PC-3 (cell line): ENCODE results near the gene POLDIP2. TPM values are rescaled to one million over a fixed set of nuclear protein-coding genes. Genes with fewer than 3 reads are reported as not detected.

Experiments
- ATAC-seq: fragments of 200-7000 bp; cut with Tn5 transposase; 2 replicates; pipeline ENCODE4 v1.9.1; 2020; ENCODE audit warnings: mild to moderate bottlenecking, moderate library complexity
- BruUV-seq: library from RNA; stranded (reverse); fragments of 400-500 nt; replicated peaks from 2 replicates; lab custom pipeline; 2021; lab: Mats Ljungman, UMichigan
- CTCF ChIA-PET: fragments of 300-600 bp; sonication (Branson Sonifier 250); formaldehyde crosslinking; loops from one replicate; lab custom pipeline; 2022; ENCODE audit warnings: antibody characterized with exemption; lab: Charles Lee
- POLR2A ChIA-PET: fragments of 300-600 bp; sonication (Branson Sonifier 250); formaldehyde crosslinking; loops from one replicate; lab custom pipeline; 2022; ENCODE audit warnings: antibody characterized with exemption; ENCODE audit not compliant: unreplicated experiment; lab: Charles Lee
- DNase-seq: peaks from one replicate; pipeline ENCODE4 v3.0.0-alpha.2; 2015
- H2AFZ ChIP-seq: fragments of 300-600 bp; sonication (generic); 2 replicates; pipeline ENCODE4 v1.6.0; 2016; ENCODE audit warnings: antibody characterized with exemption, low read length
- H3F3A ChIP-seq: fragments of 300-600 bp; sonication (generic); one replicate; pipeline ENCODE4 v1.6.0; 2017; ENCODE audit warnings: antibody characterized with exemption, low read length, control low read depth, mild to moderate bottlenecking; ENCODE audit not compliant: unreplicated experiment
- H3K27ac ChIP-seq: fragments of 300-600 bp; sonication (generic); 2 replicates; pipeline ENCODE4 v1.5.1; 2016; ENCODE audit warnings: mild to moderate bottlenecking, low read length
- H3K27me3 ChIP-seq: fragments of 300-600 bp; sonication (generic); 2 replicates; pipeline ENCODE4 v1.6.1; 2016; ENCODE audit warnings: low read length, mixed read lengths
- H3K36me3 ChIP-seq: fragments of 300-600 bp; sonication (generic); 2 replicates; pipeline ENCODE4 v1.6.1; 2016; ENCODE audit warnings: low read depth, mixed run types, low read length, mixed read lengths
- H3K4me1 ChIP-seq: fragments of 300-600 bp; sonication (generic); 2 replicates; pipeline ENCODE4 v1.5.1; 2016; ENCODE audit warnings: low read length; ENCODE audit not compliant: insufficient read depth
- H3K4me2 ChIP-seq: fragments of 300-600 bp; sonication (generic); 2 replicates; pipeline ENCODE4 v1.6.0; 2016; ENCODE audit warnings: low read length
- H3K4me3 ChIP-seq: fragments of 300-600 bp; sonication (generic); 2 replicates; pipeline ENCODE4 v1.5.1; 2016; ENCODE audit warnings: mild to moderate bottlenecking, low read length, mixed read lengths
- H3K79me2 ChIP-seq: fragments of 300-600 bp; sonication (generic); 2 replicates; pipeline ENCODE4 v1.6.1; 2017; ENCODE audit warnings: low read length, mixed read lengths
- H3K9ac ChIP-seq: fragments of 300-600 bp; sonication (generic); 2 replicates; pipeline ENCODE4 v1.6.0; 2016; ENCODE audit warnings: mild to moderate bottlenecking, low read length
- H3K9me2 ChIP-seq: fragments of 300-600 bp; sonication (generic); replicated peaks from 2 replicates; pipeline ENCODE4 v1.6.1; 2016; ENCODE audit warnings: mixed run types, low read length, mixed read lengths
- H3K9me3 ChIP-seq: fragments of 300-600 bp; sonication (generic); 2 replicates; pipeline ENCODE4 v1.6.1; 2016; ENCODE audit warnings: low read length, mixed read lengths
- H4K20me1 ChIP-seq: fragments of 300-600 bp; sonication (generic); 2 replicates; pipeline ENCODE4 v1.6.1; 2016; ENCODE audit warnings: low read length, mixed read lengths
- EZH2 ChIP-seq: fragments of 300-600 bp; sonication (generic); IDR thresholded peaks from one replicate; pipeline ENCODE4 v1.6.1; 2017; ENCODE audit warnings: antibody characterized with exemption, mild to moderate bottlenecking, low read length; ENCODE audit not compliant: unreplicated experiment
- EZH2phosphoT487 ChIP-seq: fragments of 300-600 bp; sonication (generic); IDR thresholded peaks from 2 replicates; pipeline ENCODE4 v1.6.1; 2018; ENCODE audit warnings: mild to moderate bottlenecking, antibody characterized with exemption, low read length, borderline replicate concordance
- intact Hi-C: fragments of 100-400 bp; cut with micrococcal nuclease; formaldehyde crosslinking; loops from 2 replicates; pipeline ENCODE4 v1.9.0; 2023
- total RNA-seq: library from RNA; depleted of rRNA; stranded (reverse); fragments of >200 nt; gene quantifications from 2 replicates; pipeline ENCODE4 v1.2.3, GENCODE V29; 2014
- TF ChIP-seq, protein P1 (sequence below): fragments of 300-600 bp; sonication (generic); conservative IDR thresholded peaks from 2 replicates; pipeline ENCODE4 v1.5.1; 2017; ENCODE audit warnings: antibody characterized with exemption, low read depth, mild to moderate bottlenecking, low read length

The POLDIP2 gene
- total RNA-seq, 1 experiment from 2014 or later = 137 TPM

DNA sequence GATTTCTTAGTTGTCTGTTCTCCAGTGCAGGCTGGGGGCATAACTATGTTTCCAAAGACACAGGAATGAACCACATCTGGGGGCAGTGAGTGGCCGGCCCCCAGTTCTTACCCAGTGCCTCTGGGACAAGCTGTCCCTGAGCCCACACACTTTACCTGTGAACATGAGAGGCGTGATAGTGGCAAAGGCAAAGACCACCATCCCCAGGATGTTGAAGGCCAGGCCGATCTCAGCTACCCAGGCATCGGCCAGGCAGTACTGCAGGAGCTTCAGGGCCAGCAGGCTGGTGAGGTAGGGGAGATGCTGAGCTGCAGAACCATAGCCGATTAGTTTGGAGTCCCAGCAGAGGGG lies 47.1 kb upstream of the POLDIP2 start:
- peaks cover 20% of the 10 kb centered on the region for H3K4me1 ChIP-seq
- ATAC-seq = no peak
- H2AFZ ChIP-seq = no peak overlapping the region
- H4K20me1 ChIP-seq = no peaks in the 10 kb centered on the region
- H3K79me2 ChIP-seq = peaks cover 22% of the 10 kb centered on the region
- no peaks in the 10 kb centered on the region for H3K9me2 ChIP-seq
- no peaks in the 10 kb centered on the region for H3K36me3 ChIP-seq
- TF ChIP-seq, protein P1, sequence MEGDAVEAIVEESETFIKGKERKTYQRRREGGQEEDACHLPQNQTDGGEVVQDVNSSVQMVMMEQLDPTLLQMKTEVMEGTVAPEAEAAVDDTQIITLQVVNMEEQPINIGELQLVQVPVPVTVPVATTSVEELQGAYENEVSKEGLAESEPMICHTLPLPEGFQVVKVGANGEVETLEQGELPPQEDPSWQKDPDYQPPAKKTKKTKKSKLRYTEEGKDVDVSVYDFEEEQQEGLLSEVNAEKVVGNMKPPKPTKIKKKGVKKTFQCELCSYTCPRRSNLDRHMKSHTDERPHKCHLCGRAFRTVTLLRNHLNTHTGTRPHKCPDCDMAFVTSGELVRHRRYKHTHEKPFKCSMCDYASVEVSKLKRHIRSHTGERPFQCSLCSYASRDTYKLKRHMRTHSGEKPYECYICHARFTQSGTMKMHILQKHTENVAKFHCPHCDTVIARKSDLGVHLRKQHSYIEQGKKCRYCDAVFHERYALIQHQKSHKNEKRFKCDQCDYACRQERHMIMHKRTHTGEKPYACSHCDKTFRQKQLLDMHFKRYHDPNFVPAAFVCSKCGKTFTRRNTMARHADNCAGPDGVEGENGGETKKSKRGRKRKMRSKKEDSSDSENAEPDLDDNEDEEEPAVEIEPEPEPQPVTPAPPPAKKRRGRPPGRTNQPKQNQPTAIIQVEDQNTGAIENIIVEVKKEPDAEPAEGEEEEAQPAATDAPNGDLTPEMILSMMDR = no peak
- TF ChIP-seq EZH2phosphoT487 = no peak
- TF ChIP-seq EZH2 = no peak
- ChIA-PET POLR2A (no interaction called here), CTCF (no interaction called here)
- H3K27ac ChIP-seq = no peak overlapping the region
- BruUV-seq = no TSS peak
- H3K9me3 ChIP-seq = no peaks in the 10 kb centered on the region
- no peaks in the 10 kb centered on the region for H3F3A ChIP-seq
- H3K4me2 ChIP-seq = peak overlapping the region; percentile 99
- DNase-seq = no peak
- H3K4me3 ChIP-seq = peak overlapping the region; percentile 88; the same call in 1 of the 2 replicates
- intact Hi-C loops = loop anchor here (10.0 kb wide), 1 partner anchor 140 kb away; no protein-coding TSS in a partner anchor
- no peak overlapping the region for H3K9ac ChIP-seq
- no peaks in the 10 kb centered on the region for H3K27me3 ChIP-seq

DNA sequence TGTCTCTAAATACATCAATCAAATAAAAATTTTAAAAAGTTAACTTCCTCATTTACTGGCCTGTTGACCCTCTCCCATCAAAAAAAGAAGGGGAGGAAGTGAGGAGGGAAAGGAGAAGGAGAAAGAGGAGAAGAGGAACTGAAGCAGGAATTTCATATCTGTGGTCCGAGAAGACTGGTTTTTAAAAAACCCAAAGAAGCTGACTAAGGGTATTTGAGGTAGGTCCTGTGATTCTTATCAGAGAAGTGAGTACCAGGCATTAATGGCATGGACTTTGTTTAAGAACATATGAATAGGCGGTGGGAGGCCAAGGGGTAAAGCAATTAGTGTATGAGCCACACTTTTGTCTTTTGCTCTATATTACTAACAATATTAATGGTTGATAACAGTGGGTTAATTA lies 46.7 kb upstream of the POLDIP2 start:
- intact Hi-C loops = loop anchor here (10.0 kb wide), 1 partner anchor 141 kb away; no protein-coding TSS in a partner anchor
- no TSS peak for BruUV-seq
- no peak overlapping the region for H3K27ac ChIP-seq
- TF ChIP-seq, protein P1 = no peak
- TF ChIP-seq EZH2 (no peak), EZH2phosphoT487 (no peak)
- no peaks in the 10 kb centered on the region for H3K9me3 ChIP-seq
- no peak for DNase-seq
- H3K79me2 ChIP-seq = peaks cover 22% of the 10 kb centered on the region
- H4K20me1 ChIP-seq = no peaks in the 10 kb centered on the region
- H3K4me2 ChIP-seq = no peak overlapping the region; the same call in 1 of the 2 replicates
- ChIA-PET POLR2A (no interaction called here), CTCF (no interaction called here)
- H3F3A ChIP-seq = no peaks in the 10 kb centered on the region
- no peak overlapping the region for H3K9ac ChIP-seq
- no peak overlapping the region for H3K4me3 ChIP-seq
- H2AFZ ChIP-seq = no peak overlapping the region
- H3K9me2 ChIP-seq = no peaks in the 10 kb centered on the region
- H3K36me3 ChIP-seq = no peaks in the 10 kb centered on the region
- ATAC-seq = no peak
- H3K27me3 ChIP-seq = no peaks in the 10 kb centered on the region
- H3K4me1 ChIP-seq = peaks cover 20% of the 10 kb centered on the region

DNA sequence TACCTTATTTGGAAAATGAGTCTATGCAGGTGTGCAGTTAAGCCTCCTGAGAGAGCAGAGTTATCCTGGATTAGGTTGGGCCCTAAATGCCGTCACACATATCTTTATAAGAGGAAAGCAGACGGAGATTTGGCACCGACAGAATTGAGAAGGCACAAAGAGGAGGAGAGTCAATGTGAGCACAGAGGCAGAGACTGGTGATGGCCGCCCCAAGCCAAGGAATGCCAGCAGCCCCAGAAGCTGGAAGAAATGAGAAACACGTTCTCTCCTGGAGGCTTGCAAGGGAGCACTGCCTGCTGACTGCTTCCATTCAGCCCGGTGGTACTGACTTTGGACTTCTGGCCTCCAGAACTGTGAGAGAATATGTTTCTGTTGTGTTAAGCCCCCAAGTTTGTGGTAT lies 45.5 kb upstream of the POLDIP2 start:
- Histone ChIP-seq H3K27ac (no peak overlapping the region), H2AFZ (no peak overlapping the region), H3K9me3 (no peaks in the 10 kb centered on the region), H3K79me2 (peaks cover 22% of the 10 kb centered on the region), H3K9me2 (no peaks in the 10 kb centered on the region), H3K4me1 (peaks cover 20% of the 10 kb centered on the region), H3K4me2 (no peak overlapping the region), H3K4me3 (no peak overlapping the region), H3K27me3 (no peaks in the 10 kb centered on the region), H3F3A (no peaks in the 10 kb centered on the region), H4K20me1 (no peaks in the 10 kb centered on the region), H3K36me3 (no peaks in the 10 kb centered on the region), H3K9ac (no peak overlapping the region)
- ChIA-PET CTCF (no interaction called here), POLR2A (no interaction called here)
- no peak for DNase-seq
- intact Hi-C loops = loop anchor here (10.0 kb wide), 1 partner anchor 142 kb away; no protein-coding TSS in a partner anchor
- TF ChIP-seq, protein P1 = no peak
- TF ChIP-seq EZH2phosphoT487 = no peak
- no peak for TF ChIP-seq EZH2
- no peak for ATAC-seq
- no TSS peak for BruUV-seq
